H1 (cell line): ENCODE measurements around the gene MX1. TPM values are rescaled to one million over a fixed set of nuclear protein-coding genes. Genes with fewer than 3 reads are reported as not detected.

Experiments
- CHD7 ChIP-seq: fragments of 300-600 bp; sonication (generic); IDR thresholded peaks from 2 replicates; pipeline ENCODE4 v1.7.1; 2012; ENCODE audit warnings: low read length, moderate library complexity, mild to moderate bottlenecking, inconsistent platforms; ENCODE audit not compliant: insufficient replicate concordance
- JUN ChIP-seq: IDR thresholded peaks from 2 replicates; pipeline ENCODE4 v1.6.1; 2011; ENCODE audit warnings: low read depth, mild to moderate bottlenecking, improper control_type of control experiment, low read length
- MAFK ChIP-seq: IDR thresholded peaks from 2 replicates; pipeline ENCODE4 v1.6.1; 2012; ENCODE audit warnings: low read depth, mild to moderate bottlenecking, improper control_type of control experiment, low read length
- NANOG ChIP-seq: IDR thresholded peaks from 2 replicates; pipeline ENCODE4 v1.6.1; 2011; ENCODE audit warnings: low read length, low read depth, mild to moderate bottlenecking, inconsistent platforms; ENCODE audit not compliant: insufficient read depth, poor library complexity, severe bottlenecking
- POLR2A ChIP-seq, 2 experiments: IDR thresholded peaks; 1 replicate in 1 of 2; 2 replicates in 1 of 2; pipeline ENCODE4 v1.6.1; 2011; ENCODE audit warnings: low read depth in 2 of 2, low read length in 2 of 2, mild to moderate bottlenecking in 2 of 2; ENCODE audit errors: control extremely low read depth in 1 of 2
- polyA plus RNA-seq, 7 experiments: library from polyadenylated mRNA; depleted of rRNA in 3 of 7; stranded (reverse) in 5 of 7; unstranded in 2 of 7; fragments of >200 nt in 5 of 7; fragments of 200-250 nt in 2 of 7; gene quantifications; 1 replicate in 5 of 7; 2 replicates in 1 of 7; 4 replicates in 1 of 7; pipeline versions ENCODE4 v1.2.1 to v1.2.3, GENCODE V29; 2011 to 2013; ENCODE audit warnings: missing spikeins in 2 of 7, mixed read lengths in 2 of 7
- total RNA-seq: library from RNA; stranded (reverse); fragmentation: NEBNext Ultra II Directional; extraction: Animal tissue kit (Norgen Biotek cat#: 25700); gene quantifications from 2 replicates; pipeline ENCODE4 v1.2.1, GENCODE V29; 2021

MX1 gene
- total and polyA plus RNA-seq, 2 of the 8 experiments (the other 6 are each of a cell fraction or from before 2014, with no cell fraction given): 3.8 to 5.7 TPM

GRCh38 chr21:41506005-41506594 lies 80.1 kb downstream of the MX1 start (continued):
- no peak for TF ChIP-seq CHD7
- TF ChIP-seq POLR2A (IDR thresholded peaks at IDR 0.05; ENCODE audit: control extremely low read depth in 1 of 2, low read depth in 2 of 2, low read length in 2 of 2): no peak
- TF ChIP-seq NANOG: no peak
- no peak for TF ChIP-seq MAFK
- TF ChIP-seq JUN: no peak
- TF ChIP-seq, all 59 proteins: peak for 0
